SK-N-SH (cell line): ENCODE measurements around the gene CITED1. TPM values are rescaled to one million over a fixed set of nuclear protein-coding genes. Genes with fewer than 3 reads are reported as not detected.

Experiments used
- CTCF ChIA-PET: fragments of 300-600, 350-600 bp; formaldehyde crosslinking; extraction: SDS; loops from one replicate; lab custom pipeline; 2021; lab: Yijun Ruan, JAX
- POLR2A ChIA-PET: fragments of 350-600 bp; sonication (Branson Sonifier 250); formaldehyde crosslinking; extraction: SDS; loops from one replicate; lab custom pipeline; 2020; ENCODE audit warnings: antibody characterized with exemption, inconsistent platforms; lab: Yijun Ruan, JAX
- DNase-seq: peaks from one replicate; pipeline ENCODE4 v3.0.0; 2012
- H2AFZ ChIP-seq: fragments of 200-600 bp; sonication (generic); 2 replicates; pipeline ENCODE4 v1.8.1; 2016; ENCODE audit warnings: antibody characterized with exemption, mild to moderate bottlenecking, low read depth
- H3F3A ChIP-seq: fragments of 200-600 bp; sonication (generic); replicated peaks from 2 replicates; pipeline ENCODE3; 2016; ENCODE audit warnings: antibody characterized with exemption, mild to moderate bottlenecking; ENCODE audit not compliant: insufficient read depth
- H3K27ac ChIP-seq, 2 experiments: fragments of 200-500 bp in 1 of 2; fragments of 200-600 bp in 1 of 2; sonication (Bioruptor generic) in 1 of 2; sonication (generic), shearing (Covaris generic) in 1 of 2; 2 replicates each; pipeline versions ENCODE4 v1.5.1 to v1.6.1; 2014 to 2016; ENCODE audit warnings: low read depth in 2 of 2, inconsistent platforms in 1 of 2, low read length in 1 of 2, mild to moderate bottlenecking in 1 of 2, mixed read lengths in 1 of 2
- H3K27me3 ChIP-seq: fragments of 200-600 bp; sonication (generic), shearing (Covaris generic); 2 replicates; pipeline ENCODE4 v1.6.1; 2016; ENCODE audit warnings: mixed run types; ENCODE audit not compliant: insufficient read depth
- H3K36me3 ChIP-seq, 2 experiments: fragments of 200-500 bp in 1 of 2; fragments of 200-600 bp in 1 of 2; sonication (Bioruptor generic) in 1 of 2; sonication (generic) in 1 of 2; replicated peaks in 1 of 2; 2 replicates each; pipeline versions ENCODE3 to v1.5.1; 2014 to 2016; ENCODE audit warnings: low read length in 1 of 2, mild to moderate bottlenecking in 1 of 2; ENCODE audit not compliant: insufficient read depth in 2 of 2, control insufficient read depth in 1 of 2
- H3K4me1 ChIP-seq, 2 experiments: fragments of 200-500 bp in 1 of 2; fragments of 200-600 bp in 1 of 2; sonication (Bioruptor generic) in 1 of 2; sonication (generic), shearing (Covaris generic) in 1 of 2; 2 replicates each; pipeline versions ENCODE4 v1.5.1 to v1.6.1; 2014 to 2016; ENCODE audit warnings: low read depth in 1 of 2, low read length in 1 of 2, mixed run types in 1 of 2; ENCODE audit not compliant: insufficient read depth in 2 of 2, control insufficient read depth in 1 of 2
- H3K4me2 ChIP-seq: fragments of 200-600 bp; sonication (generic), shearing (Covaris generic); 2 replicates; pipeline ENCODE4 v1.6.1; 2017; ENCODE audit warnings: mixed run types
- H3K4me3 ChIP-seq, 2 experiments: fragments of 200-500 bp in 1 of 2; fragments of 200-600 bp in 1 of 2; sonication (Bioruptor generic) in 1 of 2; sonication (generic), shearing (Covaris generic) in 1 of 2; 2 replicates each; pipeline versions ENCODE4 v1.5.1 to v1.8.1; 2014 to 2016; ENCODE audit warnings: low read depth in 2 of 2, inconsistent platforms in 1 of 2, low read length in 1 of 2, mild to moderate bottlenecking in 1 of 2, mixed read lengths in 1 of 2, moderate library complexity in 1 of 2
- H3K79me2 ChIP-seq: fragments of 200-600 bp; sonication (generic); 2 replicates; pipeline ENCODE4 v1.8.1; 2017; ENCODE audit warnings: mild to moderate bottlenecking; ENCODE audit not compliant: insufficient read depth
- H3K9ac ChIP-seq: fragments of 200-600 bp; sonication (generic); 2 replicates; pipeline ENCODE4 v1.6.1; 2017; ENCODE audit warnings: mixed run types
- H3K9me2 ChIP-seq: fragments of 200-600 bp; sonication (generic); 2 replicates; pipeline ENCODE4 v1.6.1; 2017; ENCODE audit warnings: mixed run types
- H3K9me3 ChIP-seq: fragments of 200-600 bp; sonication (generic); 2 replicates; pipeline ENCODE4 v1.6.1; 2017; ENCODE audit warnings: mixed run types, mild to moderate bottlenecking, moderate library complexity
- H4K20me1 ChIP-seq: fragments of 200-600 bp; sonication (generic); 2 replicates; pipeline ENCODE4 v1.6.1; 2017; ENCODE audit warnings: mild to moderate bottlenecking, mixed run types; ENCODE audit not compliant: insufficient read depth
- EP300 ChIP-seq, 2 experiments: IDR thresholded peaks; 2 replicates each; pipeline versions ENCODE4 v1.4.0 to v1.6.1; 2012; ENCODE audit warnings: borderline replicate concordance in 1 of 2, low read depth in 1 of 2, low read length in 1 of 2
- EZH2phosphoT487 ChIP-seq: fragments of 200-600 bp; sonication (generic); IDR thresholded peaks from 2 replicates; pipeline ENCODE4 v1.6.1; 2017; ENCODE audit warnings: low read depth, mixed run types, mild to moderate bottlenecking, antibody characterized with exemption, moderate library complexity, borderline replicate concordance
- FOSL2 ChIP-seq: IDR thresholded peaks from 2 replicates; pipeline ENCODE4 v1.4.0; 2012; ENCODE audit warnings: low read depth, mild to moderate bottlenecking, moderate library complexity, borderline replicate concordance
- FOXM1 ChIP-seq: IDR thresholded peaks from 2 replicates; pipeline ENCODE4 v1.4.0; 2012; ENCODE audit warnings: low read depth, mild to moderate bottlenecking
- MXI1 ChIP-seq: IDR thresholded peaks from 2 replicates; pipeline ENCODE4 v1.6.1; 2012; ENCODE audit warnings: mild to moderate bottlenecking, low read depth, low read length, improper control_type of control experiment
- NFIC ChIP-seq: IDR thresholded peaks from 2 replicates; pipeline ENCODE4 v1.4.0; 2012; ENCODE audit warnings: borderline replicate concordance
- RFX5 ChIP-seq: IDR thresholded peaks from 2 replicates; pipeline ENCODE4 v1.6.1; 2012; ENCODE audit warnings: mild to moderate bottlenecking, improper control_type of control experiment, low read length
- RXRA ChIP-seq: IDR thresholded peaks from 2 replicates; pipeline ENCODE4 v1.4.0; 2012; ENCODE audit warnings: low read depth, mild to moderate bottlenecking, borderline replicate concordance
- SMC3 ChIP-seq: IDR thresholded peaks from 2 replicates; pipeline ENCODE4 v1.6.1; 2012; ENCODE audit warnings: low read depth, low read length, improper control_type of control experiment
- TAF1 ChIP-seq: IDR thresholded peaks from 2 replicates; pipeline ENCODE4 v1.6.1; 2012; ENCODE audit warnings: low read depth, mild to moderate bottlenecking, low read length, moderate library complexity, borderline replicate concordance
- TEAD4 ChIP-seq: IDR thresholded peaks from 2 replicates; pipeline ENCODE4 v1.4.0; 2012; ENCODE audit warnings: mild to moderate bottlenecking, borderline replicate concordance; ENCODE audit not compliant: insufficient read depth
- YY1 ChIP-seq: IDR thresholded peaks from 2 replicates; pipeline ENCODE4 v1.4.0; 2012; ENCODE audit warnings: low read depth, mild to moderate bottlenecking
- WGBS: methylation state at CpG from one replicate; pipeline ENCODE4 v1.1.6; 2017; ENCODE audit warnings: low lambda C conversion rate; 5-methylcytosine and 5-hydroxymethylcytosine counted together
- polyA plus RNA-seq, 3 experiments: library from polyadenylated mRNA; depleted of rRNA; stranded (reverse); fragments of >200 nt; gene quantifications; 2 replicates each; pipeline ENCODE4 v1.2.3, GENCODE V29; 2012
- TF ChIP-seq, protein P1 (sequence below): IDR thresholded peaks from 2 replicates; pipeline ENCODE4 v1.6.1; 2012; ENCODE audit warnings: mild to moderate bottlenecking, low read depth, low read length, moderate library complexity
- TF ChIP-seq, protein P2 (sequence below): IDR thresholded peaks from 2 replicates; pipeline ENCODE4 v1.4.0; 2012; ENCODE audit warnings: low read depth, borderline replicate concordance
- TF ChIP-seq, protein P3 (sequence below): IDR thresholded peaks from 2 replicates; pipeline ENCODE4 v1.4.0; 2012; ENCODE audit warnings: low read depth
- TF ChIP-seq, protein P4 (sequence below): fragments of 150-350 bp; IDR thresholded peaks from 2 replicates; pipeline ENCODE4 v1.6.1; 2016; ENCODE audit warnings: mild to moderate bottlenecking, low read depth, low read length

CITED1 gene
- polyA plus RNA-seq, 1 of the 3 experiments (the other 2 are of a cell fraction): 0.44 TPM

DNA sequence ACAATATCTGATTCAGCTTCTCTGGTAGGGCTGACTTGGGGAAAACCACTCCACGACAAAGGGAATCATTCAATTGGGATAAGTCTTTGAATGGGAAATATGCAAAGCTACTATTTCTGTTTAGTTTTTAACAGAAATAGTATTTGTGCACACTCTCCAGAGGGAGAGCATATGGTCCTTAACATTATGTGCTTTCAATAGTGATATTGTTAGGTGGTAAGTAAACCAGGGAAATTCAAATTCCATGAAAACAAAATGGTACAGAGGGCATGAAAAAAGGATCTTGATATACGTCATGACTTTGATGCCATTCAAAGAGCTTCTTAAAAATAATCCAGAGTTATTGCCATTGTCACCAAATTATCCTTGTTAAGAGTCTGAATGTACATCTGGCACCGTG, 47.1 kb upstream of the CITED1 start (continued):
- no peak for TF ChIP-seq RFX5

DNA sequence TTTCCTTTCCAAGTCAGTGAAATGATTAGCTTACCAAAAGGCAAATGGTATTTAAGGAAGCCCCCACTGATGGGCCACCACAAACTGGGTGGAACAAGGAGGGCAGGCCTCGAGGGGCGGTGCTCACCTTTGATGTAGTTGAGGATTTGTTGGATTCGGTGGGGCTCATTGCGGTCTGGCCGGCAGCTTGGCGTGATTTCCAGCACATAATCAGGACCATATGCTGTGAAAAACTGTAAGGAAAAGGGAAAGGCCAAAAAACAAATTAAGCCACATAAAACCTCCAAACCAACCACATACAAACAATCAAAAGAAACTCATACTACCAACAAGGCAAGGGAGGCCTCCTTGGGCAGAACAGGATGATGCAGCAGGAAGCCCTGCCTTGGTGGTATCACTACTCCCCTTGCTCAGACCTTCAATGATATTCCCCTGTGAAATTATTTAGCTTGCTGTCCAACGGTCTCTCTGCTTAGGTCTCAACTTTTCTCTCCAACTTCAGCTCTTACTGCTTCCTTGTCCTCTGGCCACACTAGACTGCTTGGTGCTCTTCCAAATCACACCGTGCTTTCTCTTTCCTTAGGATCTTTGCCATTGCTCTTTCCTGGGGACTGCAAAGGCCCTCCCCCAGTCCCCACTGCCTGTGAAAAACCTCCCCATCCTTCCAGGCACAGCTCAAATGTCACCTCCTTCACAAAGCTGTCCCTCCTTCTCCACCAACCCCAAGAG, 46.1 kb upstream of the CITED1 start:
- no peak overlapping the region for H3K4me2 ChIP-seq
- 85% methylated on average over 8 of the region's 8 CpGs for WGBS
- H3K27me3 ChIP-seq: no peaks in the 10 kb centered on the region
- H3K4me3 ChIP-seq: no peak overlapping the region
- H3F3A ChIP-seq: no peaks in the 10 kb centered on the region
- POLR2A ChIA-PET: no interaction called here
- no peaks in the 10 kb centered on the region for H3K9me3 ChIP-seq
- H3K36me3 ChIP-seq: peaks cover 8 to 23% of the 10 kb centered on the region in 2 experiments
- TF ChIP-seq EZH2phosphoT487 (no peak), RFX5 (no peak)
- no peaks in the 10 kb centered on the region for H3K9me2 ChIP-seq
- H3K27ac ChIP-seq: no peak overlapping the region
- H2AFZ ChIP-seq: no peak overlapping the region
- CTCF ChIA-PET: no interaction called here
- no peak overlapping the region for H3K9ac ChIP-seq
- no peaks in the 10 kb centered on the region for H3K79me2 ChIP-seq
- H4K20me1 ChIP-seq: no peaks in the 10 kb centered on the region
- H3K4me1 ChIP-seq: no peaks in the 10 kb centered on the region; a peak in 1 of 4 replicates
- no peak for DNase-seq

DNA sequence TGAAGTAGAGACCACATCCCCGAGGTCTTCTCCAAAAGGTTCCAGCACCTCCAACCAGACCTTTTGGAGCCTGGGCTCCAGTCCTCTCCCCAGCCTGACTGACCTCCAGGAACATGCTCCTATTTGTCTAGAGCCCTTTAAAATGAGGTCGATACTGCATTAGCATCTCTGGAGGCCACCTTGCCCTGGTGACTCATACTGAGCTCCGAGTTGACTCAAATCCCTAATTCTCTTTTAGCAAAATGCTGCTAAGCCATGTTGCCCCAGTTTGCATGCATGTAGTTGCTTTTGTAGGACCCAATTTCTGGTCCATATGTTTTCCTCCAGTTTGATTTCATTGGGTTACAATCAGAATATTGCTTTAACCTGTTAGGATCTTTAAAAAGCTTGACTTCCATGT, 43.5 kb upstream of the CITED1 start:
- H3K9me3 ChIP-seq: no peaks in the 10 kb centered on the region
- no peak overlapping the region for H3K4me3 ChIP-seq
- H3K4me2 ChIP-seq: no peak overlapping the region
- DNase-seq: no peak
- H3K79me2 ChIP-seq: no peaks in the 10 kb centered on the region
- H3K27ac ChIP-seq: no peak overlapping the region
- no peak overlapping the region for H2AFZ ChIP-seq
- peaks cover 8 to 30% of the 10 kb centered on the region in 2 experiments for H3K36me3 ChIP-seq
- H3K27me3 ChIP-seq: no peaks in the 10 kb centered on the region
- no peaks in the 10 kb centered on the region for H3F3A ChIP-seq
- TF ChIP-seq EP300 (IDR thresholded peaks at IDR 0.05; ENCODE audit: borderline replicate concordance in 1 of 2, low read depth in 1 of 2, low read length in 1 of 2) (no peak), FOSL2 (no peak; the same call in 1 of the 2 replicates), NFIC (no peak), FOXM1 (no peak), RFX5 (no peak), TEAD4 (no peak), YY1 (no peak), SMC3 (no peak), MXI1 (no peak), TAF1 (no peak), RXRA (no peak)
- TF ChIP-seq, protein P1, sequence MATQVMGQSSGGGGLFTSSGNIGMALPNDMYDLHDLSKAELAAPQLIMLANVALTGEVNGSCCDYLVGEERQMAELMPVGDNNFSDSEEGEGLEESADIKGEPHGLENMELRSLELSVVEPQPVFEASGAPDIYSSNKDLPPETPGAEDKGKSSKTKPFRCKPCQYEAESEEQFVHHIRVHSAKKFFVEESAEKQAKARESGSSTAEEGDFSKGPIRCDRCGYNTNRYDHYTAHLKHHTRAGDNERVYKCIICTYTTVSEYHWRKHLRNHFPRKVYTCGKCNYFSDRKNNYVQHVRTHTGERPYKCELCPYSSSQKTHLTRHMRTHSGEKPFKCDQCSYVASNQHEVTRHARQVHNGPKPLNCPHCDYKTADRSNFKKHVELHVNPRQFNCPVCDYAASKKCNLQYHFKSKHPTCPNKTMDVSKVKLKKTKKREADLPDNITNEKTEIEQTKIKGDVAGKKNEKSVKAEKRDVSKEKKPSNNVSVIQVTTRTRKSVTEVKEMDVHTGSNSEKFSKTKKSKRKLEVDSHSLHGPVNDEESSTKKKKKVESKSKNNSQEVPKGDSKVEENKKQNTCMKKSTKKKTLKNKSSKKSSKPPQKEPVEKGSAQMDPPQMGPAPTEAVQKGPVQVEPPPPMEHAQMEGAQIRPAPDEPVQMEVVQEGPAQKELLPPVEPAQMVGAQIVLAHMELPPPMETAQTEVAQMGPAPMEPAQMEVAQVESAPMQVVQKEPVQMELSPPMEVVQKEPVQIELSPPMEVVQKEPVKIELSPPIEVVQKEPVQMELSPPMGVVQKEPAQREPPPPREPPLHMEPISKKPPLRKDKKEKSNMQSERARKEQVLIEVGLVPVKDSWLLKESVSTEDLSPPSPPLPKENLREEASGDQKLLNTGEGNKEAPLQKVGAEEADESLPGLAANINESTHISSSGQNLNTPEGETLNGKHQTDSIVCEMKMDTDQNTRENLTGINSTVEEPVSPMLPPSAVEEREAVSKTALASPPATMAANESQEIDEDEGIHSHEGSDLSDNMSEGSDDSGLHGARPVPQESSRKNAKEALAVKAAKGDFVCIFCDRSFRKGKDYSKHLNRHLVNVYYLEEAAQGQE: no peak
- TF ChIP-seq, protein P2, sequence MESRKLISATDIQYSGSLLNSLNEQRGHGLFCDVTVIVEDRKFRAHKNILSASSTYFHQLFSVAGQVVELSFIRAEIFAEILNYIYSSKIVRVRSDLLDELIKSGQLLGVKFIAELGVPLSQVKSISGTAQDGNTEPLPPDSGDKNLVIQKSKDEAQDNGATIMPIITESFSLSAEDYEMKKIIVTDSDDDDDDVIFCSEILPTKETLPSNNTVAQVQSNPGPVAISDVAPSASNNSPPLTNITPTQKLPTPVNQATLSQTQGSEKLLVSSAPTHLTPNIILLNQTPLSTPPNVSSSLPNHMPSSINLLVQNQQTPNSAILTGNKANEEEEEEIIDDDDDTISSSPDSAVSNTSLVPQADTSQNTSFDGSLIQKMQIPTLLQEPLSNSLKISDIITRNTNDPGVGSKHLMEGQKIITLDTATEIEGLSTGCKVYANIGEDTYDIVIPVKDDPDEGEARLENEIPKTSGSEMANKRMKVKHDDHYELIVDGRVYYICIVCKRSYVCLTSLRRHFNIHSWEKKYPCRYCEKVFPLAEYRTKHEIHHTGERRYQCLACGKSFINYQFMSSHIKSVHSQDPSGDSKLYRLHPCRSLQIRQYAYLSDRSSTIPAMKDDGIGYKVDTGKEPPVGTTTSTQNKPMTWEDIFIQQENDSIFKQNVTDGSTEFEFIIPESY: no peak
- TF ChIP-seq, protein P3, sequence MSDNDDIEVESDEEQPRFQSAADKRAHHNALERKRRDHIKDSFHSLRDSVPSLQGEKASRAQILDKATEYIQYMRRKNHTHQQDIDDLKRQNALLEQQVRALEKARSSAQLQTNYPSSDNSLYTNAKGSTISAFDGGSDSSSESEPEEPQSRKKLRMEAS: no peak
- TF ChIP-seq, protein P4, sequence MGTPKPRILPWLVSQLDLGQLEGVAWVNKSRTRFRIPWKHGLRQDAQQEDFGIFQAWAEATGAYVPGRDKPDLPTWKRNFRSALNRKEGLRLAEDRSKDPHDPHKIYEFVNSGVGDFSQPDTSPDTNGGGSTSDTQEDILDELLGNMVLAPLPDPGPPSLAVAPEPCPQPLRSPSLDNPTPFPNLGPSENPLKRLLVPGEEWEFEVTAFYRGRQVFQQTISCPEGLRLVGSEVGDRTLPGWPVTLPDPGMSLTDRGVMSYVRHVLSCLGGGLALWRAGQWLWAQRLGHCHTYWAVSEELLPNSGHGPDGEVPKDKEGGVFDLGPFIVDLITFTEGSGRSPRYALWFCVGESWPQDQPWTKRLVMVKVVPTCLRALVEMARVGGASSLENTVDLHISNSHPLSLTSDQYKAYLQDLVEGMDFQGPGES: no peak
- no peaks in the 10 kb centered on the region for H4K20me1 ChIP-seq
- no peaks in the 10 kb centered on the region; a peak in 1 of 4 replicates for H3K4me1 ChIP-seq
- CTCF ChIA-PET: no interaction called here
- no peak overlapping the region for H3K9ac ChIP-seq
- POLR2A ChIA-PET: no interaction called here
- 63% methylated on average over 2 of the region's 3 CpGs for WGBS
- no peaks in the 10 kb centered on the region for H3K9me2 ChIP-seq
